Measurements from ENCODE around the gene KLRF2. TPM values are rescaled to one million over a fixed set of nuclear protein-coding genes. Genes with fewer than 3 reads are reported as not detected.

Gene KLRF2
- total RNA-seq, 1 donor from 2014 or later = not detected

- H3K27me3 Mint-ChIP-seq (ENCODE audit: low read depth) = peaks cover 6% of the 10 kb centered on the region
- H3K27ac Mint-ChIP-seq (ENCODE audit: unreplicated experiment) = no peak overlapping the region
- no peaks in the 10 kb centered on the region for H3K9me3 Mint-ChIP-seq (ENCODE audit: low read depth)
- no peak overlapping the region for H3K4me3 Mint-ChIP-seq (ENCODE audit: unreplicated experiment)
- no peaks in the 10 kb centered on the region for H3K4me1 Mint-ChIP-seq (ENCODE audit: low read depth)
- DNase-seq (ENCODE audit: low spot score) = no peak
- TF ChIP-seq, protein P1, sequence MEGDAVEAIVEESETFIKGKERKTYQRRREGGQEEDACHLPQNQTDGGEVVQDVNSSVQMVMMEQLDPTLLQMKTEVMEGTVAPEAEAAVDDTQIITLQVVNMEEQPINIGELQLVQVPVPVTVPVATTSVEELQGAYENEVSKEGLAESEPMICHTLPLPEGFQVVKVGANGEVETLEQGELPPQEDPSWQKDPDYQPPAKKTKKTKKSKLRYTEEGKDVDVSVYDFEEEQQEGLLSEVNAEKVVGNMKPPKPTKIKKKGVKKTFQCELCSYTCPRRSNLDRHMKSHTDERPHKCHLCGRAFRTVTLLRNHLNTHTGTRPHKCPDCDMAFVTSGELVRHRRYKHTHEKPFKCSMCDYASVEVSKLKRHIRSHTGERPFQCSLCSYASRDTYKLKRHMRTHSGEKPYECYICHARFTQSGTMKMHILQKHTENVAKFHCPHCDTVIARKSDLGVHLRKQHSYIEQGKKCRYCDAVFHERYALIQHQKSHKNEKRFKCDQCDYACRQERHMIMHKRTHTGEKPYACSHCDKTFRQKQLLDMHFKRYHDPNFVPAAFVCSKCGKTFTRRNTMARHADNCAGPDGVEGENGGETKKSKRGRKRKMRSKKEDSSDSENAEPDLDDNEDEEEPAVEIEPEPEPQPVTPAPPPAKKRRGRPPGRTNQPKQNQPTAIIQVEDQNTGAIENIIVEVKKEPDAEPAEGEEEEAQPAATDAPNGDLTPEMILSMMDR (IDR thresholded peaks at IDR 0.05) = no peak
- no peaks in the 10 kb centered on the region for H3K36me3 Mint-ChIP-seq (ENCODE audit: low read depth)
Measured at GRCh38 chr12:9941838-9942237, 60.5 kb downstream of the KLRF2 start.

- Mint-ChIP-seq H3K9me3 (ENCODE audit: low read depth) (no peaks in the 10 kb centered on the region), H3K4me1 (ENCODE audit: low read depth) (no peaks in the 10 kb centered on the region), H3K27me3 (ENCODE audit: low read depth) (peaks cover 6% of the 10 kb centered on the region), H3K4me3 (ENCODE audit: unreplicated experiment) (no peak overlapping the region), H3K27ac (ENCODE audit: unreplicated experiment) (no peak overlapping the region), H3K36me3 (ENCODE audit: low read depth) (no peaks in the 10 kb centered on the region)
- DNase-seq (ENCODE audit: low spot score) = no peak
- TF ChIP-seq, protein P1 (IDR thresholded peaks at IDR 0.05) = no peak
Measured at GRCh38 chr12:9943240-9943639, 62.0 kb downstream of the KLRF2 start.

DNA sequence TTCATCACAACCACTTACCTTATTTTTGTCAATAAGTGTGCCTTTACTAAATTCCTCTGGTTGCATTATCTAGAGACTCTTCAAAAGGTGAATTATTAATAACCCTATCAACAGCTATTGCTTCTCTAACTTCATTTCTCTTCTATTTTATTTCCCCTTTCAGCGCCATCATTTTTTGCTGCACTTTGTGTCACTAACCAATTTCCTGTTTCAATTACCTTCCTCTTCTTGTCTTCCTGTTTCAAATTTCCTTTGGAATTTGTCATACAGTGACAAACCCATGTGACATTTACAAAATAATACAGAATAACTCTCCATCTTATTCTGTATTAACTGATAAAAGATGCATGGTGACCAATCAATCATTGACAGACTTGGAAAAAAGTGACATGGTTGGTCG is 63.1 kb downstream of the KLRF2 start:
- no peak overlapping the region for H3K4me3 Mint-ChIP-seq (ENCODE audit: unreplicated experiment)
- H3K36me3 Mint-ChIP-seq (ENCODE audit: low read depth) = no peaks in the 10 kb centered on the region
- no peaks in the 10 kb centered on the region for H3K9me3 Mint-ChIP-seq (ENCODE audit: low read depth)
- TF ChIP-seq, protein P1 (IDR thresholded peaks at IDR 0.05) = no peak
- no peaks in the 10 kb centered on the region for H3K4me1 Mint-ChIP-seq (ENCODE audit: low read depth)
- no peak for DNase-seq (ENCODE audit: low spot score)
- H3K27me3 Mint-ChIP-seq (ENCODE audit: low read depth) = peaks cover 6% of the 10 kb centered on the region
- no peak overlapping the region for H3K27ac Mint-ChIP-seq (ENCODE audit: unreplicated experiment)

Other genes starting within 250 kb of the KLRF2 start
- 3.7 to 5.1 TPM (median 4.6 TPM) in 3 replicates for gene CLEC2D, start 211.8 kb upstream of the KLRF2 start, total RNA-seq
- not detected in 3 replicates for gene CLECL1, start 148.4 kb upstream of the KLRF2 start, total RNA-seq
- gene CD69, start 120.6 kb upstream of the KLRF2 start, total RNA-seq = not detected in 3 replicates
- not detected in 3 replicates for gene KLRF1, start 54.0 kb upstream of the KLRF2 start, total RNA-seq
- not detected in 3 replicates for gene CLEC2B, start 12.1 kb upstream of the KLRF2 start, total RNA-seq
- 0.62 to 0.67 TPM in 2 of 3 replicates, not detected in the other for gene CLEC2A, start 50.9 kb downstream of the KLRF2 start, total RNA-seq
- not detected in 3 replicates for gene CLEC12A, start 89.9 kb downstream of the KLRF2 start, total RNA-seq
- gene CLEC1B, start 117.6 kb downstream of the KLRF2 start, total RNA-seq = not detected in 3 replicates
- gene CLEC12B, start 129.1 kb downstream of the KLRF2 start, total RNA-seq = not detected in 3 replicates
- not detected in 3 replicates for gene CLEC9A, start 149.2 kb downstream of the KLRF2 start, total RNA-seq
- not detected in 3 replicates for gene CLEC1A, start 217.5 kb downstream of the KLRF2 start, total RNA-seq
- gene CLEC7A, start 248.7 kb downstream of the KLRF2 start, total RNA-seq = not detected in 3 replicates

Measured in chondrocyte (in vitro differentiated cells).